ENCODE measurements around the gene CMSS1.
"Not testable (repeated sequence)": the region's sequence is repeated elsewhere in the genome, so short reads cannot be mapped to it uniquely, and the experiment has no call there.

The CMSS1 gene

GRCh38 chr3:99818818-99819217, 1.2 kb downstream of the CMSS1 start:
- DNase-seq (ENCODE audit: low spot score): no peak

DNA sequence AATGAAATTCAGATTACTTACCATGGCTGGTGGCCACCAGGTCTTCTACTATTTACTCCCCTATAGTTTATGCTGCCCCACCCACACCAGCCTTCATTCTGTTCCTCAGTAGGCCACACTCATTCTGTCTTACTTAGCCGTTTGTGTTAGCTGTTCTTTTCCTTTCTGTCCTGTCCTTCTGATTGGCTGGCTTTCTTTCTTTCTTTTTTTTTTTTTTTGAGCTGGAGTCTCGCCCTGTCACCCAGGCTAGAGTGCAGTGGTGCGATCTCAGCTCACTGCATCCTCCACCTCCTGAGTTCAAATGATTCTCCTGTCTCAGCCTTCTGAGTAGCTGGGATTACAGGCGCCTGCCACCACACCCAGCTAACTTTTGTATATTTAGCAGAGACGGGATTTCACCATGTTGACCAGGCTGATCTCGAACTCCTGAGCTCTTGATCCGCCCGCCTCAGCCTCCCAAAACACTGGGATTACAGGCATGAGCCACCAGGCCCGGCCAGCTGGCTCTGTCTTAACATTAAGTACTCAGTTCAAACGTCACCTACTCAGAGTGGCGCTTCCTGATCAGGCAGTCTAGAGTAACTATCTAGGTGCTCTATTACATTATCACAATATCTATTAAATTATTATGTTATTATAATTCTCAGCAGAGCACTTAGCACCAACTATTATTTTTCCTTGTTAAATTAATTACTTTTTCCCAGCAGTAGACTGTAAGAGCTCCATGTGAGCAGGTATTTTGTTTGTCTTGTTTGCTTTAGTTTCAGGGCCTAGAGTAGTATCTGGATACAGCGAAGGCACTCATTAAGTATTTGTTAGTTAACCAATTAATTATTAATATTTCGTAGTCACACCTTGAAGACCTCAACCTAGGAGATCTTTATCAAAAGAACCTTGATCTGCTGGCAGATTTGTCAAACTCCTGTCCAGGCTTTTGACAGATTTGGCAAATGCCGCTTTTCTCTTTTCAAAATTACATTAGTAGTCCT, 6.4 kb downstream of the CMSS1 start:
- DNase-seq (ENCODE audit: low spot score): no peak

- DNase-seq (ENCODE audit: low spot score): peak; percentile 29
Observed at GRCh38 chr3:99825004-99825640, 7.5 kb downstream of the CMSS1 start.

DNA sequence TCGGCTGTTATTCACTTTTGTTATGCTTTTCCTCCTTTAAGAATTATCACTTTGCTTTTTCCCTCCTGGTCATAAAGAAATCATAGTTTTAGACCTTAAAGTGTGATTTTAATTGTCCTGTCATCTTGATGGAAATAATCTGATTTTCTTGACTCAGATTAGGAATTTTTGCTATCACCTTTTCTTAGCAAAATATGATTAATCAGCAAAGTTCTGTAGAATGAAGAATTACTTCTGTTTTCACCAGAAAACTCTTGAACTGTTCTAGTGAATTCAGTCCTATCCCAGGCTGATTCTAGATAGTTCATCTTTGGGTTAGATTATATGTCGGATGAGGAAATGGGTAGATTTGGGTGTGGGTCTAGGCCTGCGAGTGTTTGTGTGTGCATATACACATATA, 12.2 kb downstream of the CMSS1 start:
- DNase-seq (ENCODE audit: low spot score): no peak

DNA sequence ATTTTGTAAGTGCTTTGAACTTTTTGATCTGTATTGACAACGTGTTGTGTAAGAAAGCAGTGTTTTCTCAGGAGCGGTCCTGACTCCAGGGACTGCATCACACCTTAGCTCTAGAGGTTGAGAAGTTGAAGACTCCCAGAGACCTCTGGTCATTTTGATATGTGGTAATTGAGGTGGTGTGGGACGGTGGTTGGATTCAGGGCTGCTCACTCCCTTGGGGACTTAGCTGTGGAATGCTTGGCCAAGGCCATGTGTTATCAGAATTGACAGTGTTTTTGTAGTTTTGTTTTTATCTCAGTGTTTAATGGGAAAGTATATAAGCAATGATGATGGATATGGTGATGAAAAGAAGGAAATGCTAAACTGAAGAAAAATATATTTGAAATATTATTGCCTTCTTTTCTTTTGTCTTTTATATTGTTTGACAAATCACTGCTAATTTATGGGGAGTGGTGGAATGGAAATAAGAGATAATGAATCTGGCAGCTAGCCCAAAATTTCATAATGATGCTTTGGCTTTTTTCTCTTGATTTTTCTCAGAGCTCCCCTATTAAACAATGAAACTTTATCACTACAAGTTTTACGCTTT, 16.0 kb downstream of the CMSS1 start:
- no peak for DNase-seq (ENCODE audit: low spot score)

GRCh38 chr3:99834211-99834957, 16.7 kb downstream of the CMSS1 start:
- DNase-seq (ENCODE audit: low spot score): no peak

GRCh38 chr3:99836681-99837080, 19.0 kb downstream of the CMSS1 start:
- DNase-seq (ENCODE audit: low spot score): no peak

DNA sequence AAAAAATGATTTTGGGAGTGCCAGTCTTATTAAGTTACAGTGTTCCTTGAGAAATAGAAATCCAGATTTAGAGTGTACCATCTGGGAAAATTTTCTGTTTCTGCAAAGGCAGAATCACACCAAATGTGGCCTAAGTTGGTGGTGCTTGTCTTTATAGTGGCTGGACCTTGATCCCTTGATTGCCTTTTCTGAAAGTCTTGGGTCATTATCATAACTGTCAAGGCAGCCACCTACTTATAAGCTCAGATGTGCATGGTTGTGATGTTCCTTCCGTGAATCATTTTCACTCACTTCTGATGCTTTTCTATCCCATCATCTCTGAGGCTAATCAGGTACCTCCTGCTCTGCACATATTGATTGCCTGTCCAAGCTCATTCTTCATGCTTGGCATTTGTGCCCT, 20.1 kb downstream of the CMSS1 start:
- DNase-seq (ENCODE audit: low spot score): no peak

- DNase-seq (ENCODE audit: low spot score): no peak
Observed at GRCh38 chr3:99838755-99839154, 21.1 kb downstream of the CMSS1 start.

DNA sequence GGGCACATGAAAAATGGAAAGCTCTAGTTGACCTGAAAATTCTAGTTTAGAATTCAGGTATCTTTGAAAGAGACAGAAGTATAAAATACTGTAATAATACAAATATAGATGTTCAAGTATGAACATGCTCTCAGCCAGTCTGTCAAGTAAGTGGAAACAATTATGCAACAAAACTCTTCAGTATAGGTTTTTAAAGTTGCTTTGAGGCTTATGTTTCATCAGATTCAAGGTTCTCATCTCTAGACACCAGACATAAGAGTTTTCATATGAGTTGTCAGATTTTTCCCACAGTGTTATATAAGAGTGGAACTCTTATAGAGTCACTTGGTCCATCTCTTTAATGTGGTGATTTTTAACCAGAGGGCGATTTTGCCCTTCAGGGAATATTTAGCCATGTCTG, 22.0 kb downstream of the CMSS1 start:
- DNase-seq (ENCODE audit: low spot score): no peak

- DNase-seq (ENCODE audit: low spot score): not testable (repeated sequence)
Observed at GRCh38 chr3:99841949-99842348, 24.3 kb downstream of the CMSS1 start.

- DNase-seq (ENCODE audit: low spot score): peak; percentile 54
Observed at GRCh38 chr3:99842826-99843589, 25.3 kb downstream of the CMSS1 start.

GRCh38 chr3:99843590-99844258, 26.1 kb downstream of the CMSS1 start:
- no peak for DNase-seq (ENCODE audit: low spot score)

DNA sequence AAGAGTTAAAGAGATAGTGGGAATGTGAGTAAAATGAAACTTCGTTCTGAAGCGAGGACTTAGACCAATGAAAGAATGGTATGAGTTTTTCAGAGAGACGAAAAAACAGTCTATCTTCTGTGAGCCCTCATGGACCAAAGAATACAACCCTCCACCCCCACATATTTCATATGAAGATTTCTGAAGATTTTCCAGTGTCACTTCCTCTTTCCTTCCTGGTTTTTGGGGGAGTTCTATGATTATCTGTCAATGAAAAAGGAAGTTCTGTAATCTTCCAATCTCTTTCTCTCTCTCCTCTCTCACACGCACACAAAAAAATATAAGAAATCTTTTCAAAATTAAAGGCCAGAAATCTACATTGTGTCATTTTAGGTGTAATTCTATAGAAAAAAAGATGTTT, 27.7 kb downstream of the CMSS1 start:
- no peak for DNase-seq (ENCODE audit: low spot score)

- DNase-seq (ENCODE audit: low spot score): no peak
Observed at GRCh38 chr3:99845999-99846398, 28.3 kb downstream of the CMSS1 start.

DNA sequence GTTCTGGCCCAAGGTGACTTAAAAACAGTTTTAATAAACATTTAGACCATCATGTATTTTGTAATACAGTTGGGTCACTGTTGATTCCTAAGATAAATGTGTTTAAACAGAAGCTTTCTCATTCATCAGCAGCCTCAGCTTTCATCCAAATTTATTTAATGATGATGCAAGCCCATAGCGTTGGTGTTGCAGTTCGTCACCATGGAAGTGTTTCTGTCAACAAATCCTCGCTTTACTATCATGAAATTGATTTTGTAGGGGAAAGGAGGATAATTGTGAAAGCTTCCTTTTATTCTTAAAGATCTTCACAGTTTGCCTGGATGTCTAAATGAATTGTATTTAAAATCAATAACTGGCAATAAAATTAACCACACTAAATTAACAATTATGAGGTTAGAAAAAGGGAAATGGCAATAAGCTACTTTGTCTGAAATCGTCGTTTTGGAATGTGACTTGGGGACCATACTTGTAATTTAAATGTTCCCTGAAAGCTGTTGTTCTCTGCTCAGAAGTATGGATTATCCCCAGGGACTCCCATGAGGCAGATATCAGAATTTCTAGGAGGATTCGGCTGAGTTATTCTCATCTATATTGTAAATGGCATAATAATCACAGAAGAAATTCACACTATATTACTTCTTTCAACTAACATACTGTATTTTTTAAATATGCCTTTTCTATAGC, 29.0 kb downstream of the CMSS1 start:
- DNase-seq (ENCODE audit: low spot score): peak; percentile 41

- no peak for DNase-seq (ENCODE audit: low spot score)
Observed at GRCh38 chr3:99848433-99848832, 30.8 kb downstream of the CMSS1 start.

GRCh38 chr3:99850608-99851007, 32.9 kb downstream of the CMSS1 start:
- DNase-seq (ENCODE audit: low spot score): no peak

GRCh38 chr3:99851955-99852354, 34.3 kb downstream of the CMSS1 start:
- DNase-seq (ENCODE audit: low spot score): no peak

GRCh38 chr3:99852851-99853250, 35.2 kb downstream of the CMSS1 start:
- no peak for DNase-seq (ENCODE audit: low spot score)

Measured in AG08395 (cell line).